Amygdala (tissue), 56 donors: Measurements from ENCODE around the gene MAP1LC3B2.
A peak's percentile ranks its signal among the peaks of the same experiment; 100 is the strongest.

Source experiments
- DNase-seq, 56 donors: peaks; one replicate each; lab custom pipeline; 2025; lab: John Stamatoyannopoulos, UW

Gene MAP1LC3B2

DNA sequence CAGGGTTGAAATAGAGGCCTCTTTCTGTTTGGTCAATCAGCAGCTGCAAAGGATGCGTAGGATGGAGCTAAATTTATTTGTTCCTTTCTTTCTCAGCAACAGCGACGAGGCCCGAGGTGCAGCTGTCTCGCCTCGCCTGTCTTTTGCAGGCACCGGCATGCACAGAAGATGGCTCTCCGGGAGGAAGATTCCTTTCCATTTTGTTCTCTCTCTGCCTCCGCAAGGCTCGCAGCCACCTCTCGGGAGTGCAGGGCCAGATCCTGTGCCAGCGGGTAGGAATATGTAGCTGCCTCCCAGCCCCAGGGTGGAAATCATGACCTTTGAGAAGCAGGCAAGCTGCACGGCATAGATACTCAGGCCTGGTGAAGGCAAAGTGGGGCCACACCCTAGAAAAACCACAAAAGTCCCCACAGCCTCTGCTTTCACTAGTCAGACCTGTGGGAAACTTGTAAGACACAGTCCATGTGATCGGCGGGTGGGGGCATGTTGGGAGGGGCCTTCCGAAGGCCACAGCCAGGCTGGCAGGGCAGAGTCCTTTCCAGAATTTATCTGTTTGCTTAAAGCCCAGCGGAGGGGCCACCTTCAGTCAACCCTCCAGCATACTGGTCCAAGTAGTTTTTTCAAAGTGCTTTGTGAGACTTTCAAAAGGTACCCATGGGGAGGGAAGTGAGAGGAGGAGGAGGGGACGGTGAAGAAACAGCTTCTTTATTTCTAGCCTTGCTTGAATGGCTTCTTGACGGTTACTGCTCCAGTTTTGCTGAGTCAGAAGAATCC is at the start of gene MAP1LC3B2:
MAP1LC3B2 (plus strand) TSS at position 220 of the 774 bp plus-strand sequence. CDS start 16,562 bp downstream, outside the sequence.
- DNase-seq, result peak in 39 of 56 donors; percentile 11 to 71 (median 35)

DNA sequence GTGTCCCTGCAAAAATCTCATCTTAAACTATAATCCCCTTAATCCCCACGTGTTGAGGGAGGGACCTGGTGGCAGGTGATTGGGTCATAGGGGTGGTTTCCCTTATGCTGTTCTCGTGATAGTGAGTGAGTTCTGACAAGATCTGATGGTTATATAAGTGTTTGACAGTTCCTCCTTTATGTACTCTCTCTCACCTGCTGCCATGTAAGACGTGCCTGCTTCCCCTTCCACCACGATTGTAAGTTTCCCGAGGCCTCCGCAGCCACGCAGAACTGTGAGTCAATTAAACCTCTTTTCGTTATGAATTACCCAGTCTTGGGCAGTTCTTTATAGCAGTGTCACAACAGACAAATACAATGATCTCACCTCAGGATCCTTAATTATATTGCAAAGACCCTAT is 45.2 kb upstream of the MAP1LC3B2 start:
- no peak for DNase-seq

DNA sequence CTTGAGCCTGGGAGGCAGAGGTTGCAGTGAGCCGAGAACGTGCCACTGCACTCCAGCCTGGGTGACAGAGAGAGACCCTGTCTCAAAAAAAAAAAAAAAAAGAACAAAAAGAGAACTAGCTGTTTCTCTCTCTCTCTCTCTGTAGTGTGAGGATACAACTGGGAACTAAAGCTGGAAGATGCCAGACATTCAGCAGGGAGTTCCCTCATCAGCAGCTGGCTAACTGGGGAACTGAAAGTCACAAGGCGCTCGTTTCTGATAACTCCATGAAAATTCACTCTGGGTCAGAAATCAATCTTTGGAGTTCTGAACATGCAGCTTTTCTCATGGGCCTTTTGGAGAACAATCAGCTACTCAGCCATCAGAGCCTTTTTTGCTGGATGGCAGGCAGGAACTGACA is 43.5 kb upstream of the MAP1LC3B2 start:
- peak in 1 of 56 donors; percentile 13 for DNase-seq

DNA sequence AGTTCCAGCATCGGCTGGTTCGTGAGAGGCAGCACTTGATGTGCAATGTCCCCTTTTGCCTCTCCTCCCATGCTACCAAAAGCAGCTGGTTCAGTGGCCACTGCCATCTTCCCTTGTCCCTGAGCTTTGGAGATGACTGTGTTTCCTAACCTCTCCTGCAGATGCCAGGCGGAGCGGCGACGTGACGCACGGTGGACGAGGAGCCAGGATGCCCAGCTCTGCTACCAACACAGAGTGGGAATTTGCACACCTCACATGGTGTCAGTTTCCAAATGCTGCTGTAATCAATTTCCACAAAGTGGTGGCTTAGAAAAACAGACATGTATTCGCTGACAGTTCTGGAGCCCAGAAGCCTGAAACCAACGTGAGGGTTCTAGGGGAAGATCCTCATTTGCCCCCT is 42.5 kb upstream of the MAP1LC3B2 start:
- no peak for DNase-seq

DNA sequence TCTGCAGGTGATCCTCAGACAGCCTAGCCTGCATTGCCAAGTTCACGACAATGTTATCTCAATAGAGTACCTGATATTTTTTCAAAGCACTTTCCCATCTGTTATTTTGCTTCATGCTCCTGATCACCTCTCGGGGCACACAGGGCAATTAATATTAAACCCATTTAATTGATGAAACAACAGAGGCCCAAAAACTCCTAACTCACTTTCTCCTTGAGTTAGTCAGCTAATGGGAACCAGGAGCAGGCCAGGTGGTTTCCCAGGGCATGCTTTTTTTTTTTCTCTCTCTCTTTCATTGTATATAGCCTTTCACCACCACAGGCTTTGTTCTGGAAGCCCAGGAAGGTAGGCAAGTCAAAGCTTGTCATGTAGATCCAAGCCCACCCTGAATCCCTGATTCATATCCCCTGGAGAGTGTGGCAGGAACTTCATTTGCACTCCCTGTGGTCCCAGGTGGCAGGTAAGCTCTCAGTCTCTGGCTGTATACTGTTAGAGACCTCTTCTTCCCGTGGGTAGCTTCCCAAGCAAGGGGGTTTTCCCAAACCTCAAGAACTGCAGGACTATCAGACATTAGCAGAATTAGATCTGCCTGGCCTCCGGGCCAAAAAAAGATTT is 41.6 kb upstream of the MAP1LC3B2 start:
- DNase-seq, result no peak

DNA sequence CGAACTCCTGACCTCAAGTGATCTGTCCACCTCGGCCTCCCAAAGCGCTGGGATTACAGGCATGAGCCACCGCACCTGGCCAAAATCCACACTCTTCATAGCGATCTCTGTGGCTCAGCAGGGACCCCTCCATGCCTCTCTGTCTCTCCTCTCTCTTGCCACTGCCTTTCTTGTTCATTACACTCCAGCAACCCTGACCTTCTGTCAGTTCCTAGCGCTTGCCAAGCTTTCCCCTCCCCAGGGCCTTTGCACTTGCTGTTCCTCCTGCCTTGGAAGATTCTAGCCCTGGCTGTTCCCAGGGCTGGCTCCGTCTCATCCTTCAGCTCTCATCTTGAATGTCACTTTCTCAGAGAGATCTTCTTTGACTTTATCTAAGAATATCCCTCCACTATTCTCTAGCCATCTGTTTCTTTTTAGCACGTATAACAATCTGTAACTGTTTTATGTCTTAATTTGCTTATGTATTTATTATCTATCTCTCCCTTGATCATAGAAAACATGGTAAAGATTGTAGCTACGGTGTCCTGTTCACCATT is 38.9 kb upstream of the MAP1LC3B2 start:
- DNase-seq, result no peak

DNA sequence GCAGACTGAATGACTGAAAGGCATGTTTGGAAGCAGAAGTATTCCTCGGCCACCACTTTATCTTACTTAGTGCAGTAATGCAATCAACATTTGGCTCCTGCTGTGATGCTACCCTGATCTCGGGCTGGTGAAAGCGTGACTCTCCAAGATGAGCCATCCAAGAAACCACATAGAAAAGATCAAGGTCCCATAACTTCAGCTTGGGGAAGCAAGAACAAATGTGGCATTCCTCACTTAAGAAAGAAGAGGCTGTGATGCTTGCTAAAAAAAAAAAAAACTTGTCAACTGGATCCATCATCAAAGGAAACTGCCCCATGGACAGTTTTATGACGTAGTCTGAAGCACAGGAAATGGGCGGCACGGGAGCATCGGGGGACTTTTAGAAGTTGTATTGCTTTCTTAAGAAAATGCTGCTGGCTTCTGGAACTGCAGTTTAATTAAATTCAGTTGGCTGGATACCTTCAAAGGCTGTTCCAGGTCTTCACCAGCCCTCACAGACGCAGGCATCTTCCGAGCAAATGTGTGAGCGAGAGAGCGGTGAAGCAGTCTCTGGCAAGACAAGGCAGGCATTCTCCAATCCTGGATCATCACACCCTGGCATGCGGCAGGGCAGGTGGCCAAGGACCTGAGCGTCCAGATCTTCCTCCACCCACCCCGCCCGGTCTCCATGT is 38.2 kb upstream of the MAP1LC3B2 start:
- peak in 2 of 56 donors; percentile 12 for DNase-seq

DNA sequence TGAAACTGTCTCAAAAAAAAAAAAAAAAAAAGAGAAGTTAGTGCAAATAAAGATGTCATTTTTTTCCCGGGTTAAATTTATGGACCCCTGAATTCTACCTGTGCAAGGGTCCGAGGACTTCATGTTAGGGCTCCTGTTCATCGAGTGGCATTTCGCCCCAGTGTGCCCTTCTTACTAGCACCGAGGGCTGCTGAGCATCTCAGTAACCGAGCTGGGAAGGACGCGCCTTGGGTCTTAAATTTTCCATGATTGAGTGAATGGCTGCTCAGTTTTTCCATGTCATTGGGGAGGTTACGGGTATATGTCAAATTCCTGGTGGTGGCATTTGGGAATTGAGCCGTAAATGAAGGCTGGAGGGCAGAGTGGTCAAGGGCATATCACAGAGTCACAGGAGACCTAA is 34.9 kb upstream of the MAP1LC3B2 start:
- DNase-seq, result no peak

DNA sequence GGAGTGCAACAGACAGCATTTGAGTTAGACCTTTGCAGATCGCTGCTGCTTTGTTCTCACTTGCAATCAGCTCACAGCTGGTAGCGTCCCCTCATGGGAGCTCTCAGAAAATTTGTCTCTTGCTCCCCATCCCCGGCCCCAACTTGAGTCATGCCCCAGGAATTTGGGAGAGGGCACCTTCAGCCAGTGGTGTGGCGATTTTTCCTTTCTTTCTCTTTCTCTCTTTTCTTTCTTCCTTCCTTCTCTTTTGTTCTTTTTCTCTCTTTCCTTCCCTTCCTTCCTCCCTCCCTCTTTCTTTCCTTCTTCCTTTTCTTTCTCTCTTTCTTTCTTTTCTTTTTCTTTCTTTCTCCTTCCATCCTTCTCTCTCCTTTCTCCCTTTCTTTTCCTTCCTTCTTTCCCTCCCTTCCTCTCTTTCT is 34.2 kb upstream of the MAP1LC3B2 start:
- DNase-seq, result no peak

DNA sequence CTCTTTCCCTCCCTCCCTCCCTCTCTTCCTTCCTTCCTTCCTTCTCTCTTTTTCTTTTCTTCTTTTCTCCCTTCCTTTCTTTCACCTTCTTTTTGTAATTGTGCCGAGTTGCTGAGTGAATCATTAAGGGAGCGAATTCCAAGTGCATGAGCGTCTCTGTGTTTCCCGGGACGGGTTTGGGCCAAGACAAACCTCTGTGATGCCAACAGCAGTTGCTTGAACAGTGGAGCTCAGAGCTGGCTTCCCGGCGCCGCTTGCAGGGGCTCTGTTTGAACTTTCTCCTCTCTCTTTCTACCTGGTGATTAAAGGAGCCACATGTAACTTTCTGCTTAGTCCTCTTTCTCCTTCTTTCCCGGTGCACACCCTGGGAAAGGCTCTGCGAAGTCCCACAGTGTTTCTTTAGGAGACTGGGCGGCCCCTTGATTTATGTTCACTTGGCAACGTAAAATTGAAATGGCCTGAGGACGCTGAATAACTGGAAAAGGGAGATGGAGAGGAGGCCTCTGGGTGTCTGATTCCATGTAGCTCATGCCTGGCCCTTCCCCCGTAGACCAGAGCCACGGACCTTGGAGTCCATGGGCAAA is 33.7 kb upstream of the MAP1LC3B2 start:
- DNase-seq, result peak in 15 of 56 donors; percentile 4 to 43 (median 11)

DNA sequence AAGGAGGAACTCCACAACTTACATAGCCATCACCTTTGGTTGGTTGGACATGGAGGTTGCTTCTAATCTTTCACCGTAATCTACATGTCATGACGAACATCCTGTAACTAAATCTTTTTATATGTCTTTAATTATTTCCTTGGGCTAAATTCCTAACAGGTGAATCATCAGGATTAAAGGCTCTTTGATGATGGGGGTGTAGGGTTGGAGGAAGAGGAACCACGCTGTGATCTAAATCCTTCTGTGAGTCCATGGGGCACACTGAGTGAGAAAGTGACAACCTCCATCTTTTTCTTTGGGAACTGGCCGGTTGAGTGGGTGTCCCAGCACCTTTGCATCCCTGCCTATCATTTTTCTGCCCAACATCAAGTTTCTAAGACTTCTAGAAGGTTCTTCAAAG is 31.1 kb upstream of the MAP1LC3B2 start:
- no peak for DNase-seq

DNA sequence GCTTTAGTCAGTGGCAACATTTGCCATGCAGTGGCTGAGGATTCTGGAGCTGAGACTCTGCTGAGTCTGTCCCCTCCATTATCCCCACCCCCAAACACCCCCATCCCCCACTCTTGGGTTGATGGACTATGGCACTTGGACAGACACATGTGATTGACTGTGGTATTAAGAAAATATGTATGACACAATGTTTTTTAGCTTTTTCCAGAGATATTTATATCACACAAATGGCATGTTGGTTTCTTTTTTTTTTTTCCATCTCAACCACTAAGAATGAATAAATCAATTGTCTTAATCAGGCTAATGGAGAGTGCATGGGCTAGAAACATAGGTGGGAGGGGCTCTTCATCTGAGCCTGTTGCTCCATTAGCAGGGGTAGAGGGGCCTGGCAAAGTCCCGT is 30.7 kb upstream of the MAP1LC3B2 start:
- no peak for DNase-seq

DNA sequence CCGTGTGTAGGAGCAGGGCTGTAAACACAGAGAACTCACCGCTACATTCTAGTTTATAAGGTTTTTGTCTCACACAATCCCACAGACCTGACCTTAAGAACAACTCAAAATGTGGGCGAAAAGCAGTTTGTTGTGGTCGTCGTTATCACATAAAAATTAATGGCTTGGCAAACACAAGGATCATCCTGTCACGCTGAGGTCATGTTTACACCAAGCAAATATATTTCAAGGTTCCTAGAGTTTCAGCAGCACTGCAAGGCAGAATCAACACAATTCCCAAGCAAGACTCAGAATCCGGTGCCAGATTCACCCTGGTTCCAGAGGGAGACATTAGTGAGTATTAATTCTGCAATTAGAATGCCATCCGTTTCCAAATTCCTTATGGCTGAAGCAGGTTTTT is 30.1 kb upstream of the MAP1LC3B2 start:
- no peak for DNase-seq

DNA sequence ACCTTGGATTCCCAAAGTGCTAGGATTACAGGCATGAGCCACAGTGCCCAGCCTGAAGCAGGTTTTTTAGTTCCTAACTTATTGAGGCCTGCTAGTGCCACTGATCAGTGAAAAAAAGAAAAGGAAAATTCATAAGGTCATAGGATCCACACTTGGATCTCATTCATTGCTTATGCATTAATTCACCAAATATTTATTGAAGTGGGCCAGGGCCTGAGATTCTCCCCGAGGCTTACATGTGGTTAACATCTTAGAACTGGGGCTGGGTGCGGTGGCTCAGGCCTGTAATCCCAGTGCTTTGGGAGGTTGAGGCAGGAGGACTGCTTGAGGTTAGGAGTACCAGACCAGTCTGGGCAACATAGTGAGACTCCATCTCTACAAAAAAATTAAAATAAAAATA is 29.5 kb upstream of the MAP1LC3B2 start:
- no peak for DNase-seq

DNA sequence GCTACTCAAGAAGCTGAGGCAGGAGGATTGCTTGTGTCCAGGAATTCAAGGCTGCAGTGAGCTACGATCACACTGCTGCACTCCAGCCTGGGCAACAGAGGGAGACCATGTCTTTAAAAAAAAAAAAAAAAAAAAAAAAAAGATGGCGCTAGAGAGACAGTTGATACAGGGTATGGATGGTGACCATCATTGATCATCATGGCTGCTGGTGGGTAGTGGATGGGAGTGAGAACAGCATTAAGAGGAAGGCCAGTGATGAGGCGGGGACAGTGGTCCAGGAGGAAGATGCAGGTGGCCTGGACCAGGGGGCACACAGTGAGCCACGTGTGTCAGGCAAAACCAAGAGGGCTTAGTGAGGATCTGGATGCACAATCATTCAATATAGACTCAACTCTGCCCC is 26.8 kb upstream of the MAP1LC3B2 start:
- no peak for DNase-seq

DNA sequence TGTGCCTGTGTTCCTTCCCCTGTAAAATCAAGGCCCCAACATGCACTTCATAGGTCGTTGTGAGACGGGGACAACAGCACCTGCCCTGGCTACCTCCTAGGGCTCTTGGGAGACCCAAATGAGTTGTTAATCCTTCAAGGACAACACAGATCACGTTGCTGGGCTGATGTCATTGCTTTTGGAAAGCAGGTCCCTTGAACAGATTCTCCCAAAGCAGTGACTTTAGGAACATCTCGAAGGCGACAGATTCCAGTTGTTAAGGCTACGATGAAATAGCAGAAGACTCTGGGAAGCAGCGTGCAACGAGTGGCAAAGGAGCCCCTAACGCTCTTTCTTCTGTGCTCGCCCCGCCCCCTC is 26.2 kb upstream of the MAP1LC3B2 start:
- peak in 2 of 56 donors; percentile 13 to 33 for DNase-seq

DNA sequence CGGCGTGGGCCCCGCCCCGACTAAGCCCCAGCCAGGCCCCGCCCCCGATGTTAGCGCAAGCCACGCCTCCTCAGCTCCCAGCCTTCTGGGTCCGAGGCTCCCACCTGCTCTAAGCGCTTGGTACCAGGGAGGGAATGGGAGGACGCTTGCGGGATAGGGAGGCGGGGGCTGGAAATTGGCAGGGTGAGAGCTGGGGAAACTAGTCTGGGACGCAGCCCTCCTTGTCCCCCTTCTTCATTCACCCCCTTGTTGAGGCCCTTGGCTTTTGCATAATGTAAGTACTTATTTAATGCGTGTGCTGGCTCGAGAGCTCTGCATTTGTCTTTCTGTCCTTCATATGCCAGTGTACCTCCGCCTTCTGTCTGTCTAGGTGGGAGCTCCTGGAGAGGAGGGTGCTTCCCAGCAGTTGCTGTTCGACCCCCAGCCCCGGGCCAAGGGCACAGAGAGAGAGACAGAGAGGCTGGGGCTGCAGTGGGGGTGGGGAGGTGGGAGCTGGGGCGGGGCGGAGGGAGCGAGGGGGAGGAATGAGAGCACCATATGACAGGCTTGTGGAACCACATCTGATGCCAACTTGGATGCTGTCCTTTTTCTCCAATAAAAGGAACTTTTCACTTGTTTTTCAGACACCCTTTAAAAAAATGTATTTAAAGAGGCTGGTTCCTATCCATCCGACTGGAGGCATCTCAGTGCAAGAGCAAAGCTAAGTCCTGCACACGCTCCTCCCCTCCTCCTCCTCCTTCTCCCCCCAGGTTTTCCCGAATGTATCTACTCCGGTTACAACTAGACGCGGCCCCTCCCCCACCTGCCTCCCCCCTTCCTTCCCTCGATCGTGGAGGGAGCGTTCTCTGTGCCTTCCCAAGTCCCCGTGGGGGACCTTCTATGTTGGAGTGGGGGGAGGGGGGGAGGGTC is 25.6 kb upstream of the MAP1LC3B2 start:
- DNase-seq, result peak in 51 of 56 donors; percentile 10 to 82 (median 58)

DNA sequence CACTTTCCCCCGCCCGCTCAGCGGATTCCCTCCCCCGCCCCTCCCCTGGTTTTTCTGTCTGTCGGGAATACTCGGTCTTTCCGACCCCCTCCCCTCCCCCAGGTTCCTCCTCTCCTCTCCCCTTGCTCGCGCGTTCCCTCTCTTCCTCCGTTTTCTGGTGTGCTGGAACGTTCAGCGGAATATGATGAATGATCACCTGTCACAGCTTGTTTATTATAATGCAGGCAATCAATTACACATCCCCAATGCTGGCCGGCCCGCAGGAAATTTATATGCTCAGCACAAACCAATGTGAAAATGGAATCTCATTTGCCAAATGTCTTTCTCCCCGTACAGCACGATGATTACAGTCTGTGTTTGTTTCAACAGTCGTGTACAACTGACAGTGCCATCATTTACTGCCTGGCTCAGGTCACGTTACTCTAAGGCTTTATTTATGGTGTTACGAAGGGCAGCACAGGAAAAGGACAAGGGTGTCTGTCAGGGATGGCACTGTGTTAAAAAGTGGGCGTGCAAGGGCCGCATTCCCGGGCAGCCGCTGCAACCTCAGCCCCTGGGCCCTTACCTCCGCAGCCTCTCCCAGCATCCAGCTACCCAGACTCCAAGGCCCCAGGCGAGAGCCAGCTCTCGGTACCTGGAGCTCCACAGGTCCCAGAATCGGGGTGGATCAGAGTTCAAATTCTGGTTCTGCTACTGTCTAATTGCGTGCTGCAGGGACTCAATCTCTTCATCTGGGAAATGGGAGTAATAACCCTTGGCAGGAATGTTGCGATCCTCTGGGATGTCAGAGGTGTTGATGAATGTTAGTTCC is 24.7 kb upstream of the MAP1LC3B2 start:
- DNase-seq, result peak in 21 of 56 donors; percentile 6 to 53 (median 35)

DNA sequence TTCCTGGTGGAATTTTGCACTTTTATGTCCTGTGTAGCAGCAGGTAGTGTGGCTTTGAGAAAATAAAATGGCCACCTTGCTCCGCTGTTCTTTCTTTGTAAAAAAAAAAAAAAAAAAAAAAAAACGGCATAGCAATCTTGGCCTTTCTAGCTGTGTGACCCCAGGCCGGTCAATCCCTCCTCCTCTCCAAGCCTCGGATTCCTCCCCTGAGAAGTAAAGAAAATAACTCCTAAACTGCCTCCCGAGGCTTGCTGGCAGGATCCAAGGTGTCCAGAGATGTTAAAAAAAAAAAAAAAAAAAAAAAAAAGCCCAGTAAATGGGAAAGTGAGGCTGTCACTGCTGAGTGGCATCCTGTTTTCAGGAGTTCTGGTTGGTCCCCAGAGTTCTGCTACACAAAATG is 23.9 kb upstream of the MAP1LC3B2 start:
- no peak for DNase-seq
